Measurements from ENCODE around the gene TRAP1. TPM values are rescaled to one million over a fixed set of nuclear protein-coding genes. Genes with fewer than 3 reads are reported as not detected.

The TRAP1 gene
- total RNA-seq, 2 donors from 2014 or later, result 33.2 to 51.1 TPM

GRCh38 chr16:3726021-3726687, 8.8 kb upstream of the TRAP1 start:
- no peaks in the 10 kb centered on the region for H3K27me3 ChIP-seq (replicated peaks; ENCODE audit: insufficient read depth)
- H3K9me3 ChIP-seq, result no peaks in the 10 kb centered on the region
- H3K36me3 ChIP-seq, result peaks cover 41% of the 10 kb centered on the region
- TF ChIP-seq CTCF (IDR thresholded peaks at IDR 0.05), result no peak
- no peak for DNase-seq (ENCODE audit: low spot score)
- H3K4me3 ChIP-seq, result no peak overlapping the region
- ATAC-seq (ENCODE audit: insufficient number of reproducible peaks, low FRiP score, low read depth), result no peak
- no peak overlapping the region for H3K27ac ChIP-seq
- H3K4me1 ChIP-seq (ENCODE audit: control insufficient read depth in 1 of 2, low read depth in 2 of 2), result no peaks in the 10 kb centered on the region

DNA sequence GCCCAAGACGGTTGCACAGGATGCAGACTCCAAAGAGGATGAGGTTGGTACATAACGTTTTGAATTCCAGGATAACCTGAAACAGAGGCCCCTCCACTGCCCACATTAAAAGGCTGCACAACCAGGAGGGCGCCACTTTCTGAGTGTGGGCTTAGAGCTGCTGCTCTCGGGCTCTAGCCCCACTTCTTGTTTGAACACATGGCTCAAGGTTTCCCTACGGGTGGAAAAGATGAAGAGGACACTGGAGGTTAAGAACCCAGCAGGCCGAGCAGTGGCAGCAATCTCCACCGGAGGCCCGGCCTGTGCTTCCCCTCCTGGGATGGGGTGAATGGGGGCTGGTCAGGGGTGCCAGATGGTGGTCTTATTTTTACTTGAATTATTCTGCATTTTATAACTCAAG, 8.0 kb upstream of the TRAP1 start:
- DNase-seq (ENCODE audit: low spot score), result no peak
- H3K27ac ChIP-seq, result no peak overlapping the region

GRCh38 chr16:3722508-3722907, 5.2 kb upstream of the TRAP1 start:
- H3K36me3 ChIP-seq, result peaks cover 7% of the 10 kb centered on the region
- H3K27ac ChIP-seq, result no peak overlapping the region
- no peak for DNase-seq (ENCODE audit: low spot score)
- H3K9me3 ChIP-seq, result no peaks in the 10 kb centered on the region
- no peaks in the 10 kb centered on the region for H3K27me3 ChIP-seq (replicated peaks; ENCODE audit: insufficient read depth)
- peaks cover 3 to 8% of the 10 kb centered on the region in 2 donors for H3K4me1 ChIP-seq (ENCODE audit: control insufficient read depth in 1 of 2, low read depth in 2 of 2)
- no peak for TF ChIP-seq CTCF (IDR thresholded peaks at IDR 0.05)
- H3K4me3 ChIP-seq, result no peak overlapping the region
- ATAC-seq (ENCODE audit: insufficient number of reproducible peaks, low FRiP score, low read depth), result no peak

More for the DNA sequence above, 8.0 kb upstream of the TRAP1 start:
- H3K36me3 ChIP-seq, result peaks cover 32% of the 10 kb centered on the region
- TF ChIP-seq CTCF (IDR thresholded peaks at IDR 0.05), result no peak
- H3K4me3 ChIP-seq, result no peak overlapping the region
- no peaks in the 10 kb centered on the region for H3K27me3 ChIP-seq (replicated peaks; ENCODE audit: insufficient read depth)
- no peak for ATAC-seq (ENCODE audit: insufficient number of reproducible peaks, low FRiP score, low read depth)
- no peaks in the 10 kb centered on the region for H3K9me3 ChIP-seq
- no peaks in the 10 kb centered on the region for H3K4me1 ChIP-seq (ENCODE audit: control insufficient read depth in 1 of 2, low read depth in 2 of 2)

DNA sequence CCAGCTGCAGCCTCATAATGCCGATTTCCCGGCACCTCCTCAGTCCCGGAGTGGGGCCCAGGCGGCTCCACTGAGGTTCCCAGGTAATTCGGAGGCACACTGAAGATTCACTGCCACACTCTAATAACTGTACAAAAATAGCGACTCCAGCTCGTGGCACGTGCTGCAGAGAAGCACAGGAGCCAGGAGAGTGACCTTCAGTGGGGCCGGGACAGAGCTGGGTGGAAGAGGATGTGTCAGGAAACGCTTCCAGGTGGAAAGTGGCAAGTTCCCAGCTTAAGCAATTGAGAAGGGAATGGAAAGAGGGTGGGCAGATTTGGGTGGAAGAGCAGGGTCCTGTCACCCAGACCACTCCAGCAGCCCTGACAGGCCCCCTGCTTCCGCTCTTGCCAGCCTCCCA, 3.1 kb upstream of the TRAP1 start:
- Histone ChIP-seq H3K36me3 (no peaks in the 10 kb centered on the region), H3K27me3 (replicated peaks; ENCODE audit: insufficient read depth) (no peaks in the 10 kb centered on the region), H3K4me3 (no peak overlapping the region), H3K9me3 (no peaks in the 10 kb centered on the region), H3K4me1 (ENCODE audit: control insufficient read depth in 1 of 2, low read depth in 2 of 2) (peaks cover 3 to 19% of the 10 kb centered on the region in 2 donors), H3K27ac (no peak overlapping the region)
- no peak for DNase-seq (ENCODE audit: low spot score)
- no peak for TF ChIP-seq CTCF (IDR thresholded peaks at IDR 0.05)
- ATAC-seq (ENCODE audit: insufficient number of reproducible peaks, low FRiP score, low read depth), result no peak

DNA sequence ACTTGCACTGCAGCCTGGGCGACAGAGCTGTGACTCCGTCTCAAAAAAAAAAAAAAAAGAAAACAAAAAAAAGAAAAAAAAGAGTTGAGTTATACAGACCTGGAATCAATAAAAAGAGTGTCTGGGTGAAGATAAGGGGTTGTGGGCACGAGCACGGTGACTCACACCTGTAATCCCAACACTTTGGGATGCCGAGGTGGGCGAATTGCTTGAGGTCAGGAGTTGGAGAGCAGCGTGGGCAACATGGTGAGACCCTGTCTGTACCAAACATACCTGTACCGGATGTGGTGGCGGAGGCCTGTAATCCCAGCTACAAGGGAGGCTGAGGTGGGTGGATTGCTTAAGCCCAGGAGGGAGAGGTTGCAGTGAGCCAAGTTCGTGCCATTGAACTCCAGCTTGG, 1.3 kb upstream of the TRAP1 start:
- Histone ChIP-seq H3K4me3 (no peak overlapping the region), H3K4me1 (ENCODE audit: control insufficient read depth in 1 of 2, low read depth in 2 of 2) (peaks cover 3 to 19% of the 10 kb centered on the region in 2 donors), H3K27ac (no peak overlapping the region), H3K27me3 (replicated peaks; ENCODE audit: insufficient read depth) (no peaks in the 10 kb centered on the region), H3K36me3 (no peaks in the 10 kb centered on the region), H3K9me3 (no peaks in the 10 kb centered on the region)
- no peak for TF ChIP-seq CTCF (IDR thresholded peaks at IDR 0.05)
- DNase-seq (ENCODE audit: low spot score) (no peak), ATAC-seq (ENCODE audit: insufficient number of reproducible peaks, low FRiP score, low read depth) (no peak)
